Brain microvascular endothelial cell (primary cell): ENCODE results near the gene MFN2.

Experiments
- DNase-seq: peaks from one replicate; pipeline ENCODE4 v3.0.0-alpha.2; 2020
- H3K27ac ChIP-seq: fragments of 250-450 bp; sonication (Bioruptor Pico); 2 replicates; pipeline ENCODE4 v1.5.1; 2020; ENCODE audit warnings: mild to moderate bottlenecking, moderate library complexity
- H3K27me3 ChIP-seq: fragments of 250-450 bp; sonication (Bioruptor Pico); replicated peaks from 2 replicates; pipeline ENCODE4 v1.5.1; 2020; ENCODE audit warnings: mild to moderate bottlenecking
- H3K36me3 ChIP-seq: fragments of 250-450 bp; sonication (Bioruptor Pico); replicated peaks from 2 replicates; pipeline ENCODE4 v1.5.1; 2020; ENCODE audit warnings: mild to moderate bottlenecking
- H3K4me3 ChIP-seq: 2 replicates; pipeline ENCODE4 v1.5.1; 2011; ENCODE audit warnings: low read depth, mild to moderate bottlenecking, control low read depth, low read length, moderate library complexity
- in situ Hi-C: cut with HindIII; loops from 2 replicates; pipeline ENCODE4 v1.10.0; 2017; ENCODE audit warnings: low sequenced_read_pairs, low pct_ligation_motif_present
- TF ChIP-seq, protein P1 (sequence below): IDR thresholded peaks from 2 replicates; pipeline ENCODE4 v1.5.1; 2011; ENCODE audit warnings: low read depth, mild to moderate bottlenecking, moderate library complexity, low read length, control low read depth, inconsistent platforms; ENCODE audit errors: missing control alignments

MFN2 gene

DNA sequence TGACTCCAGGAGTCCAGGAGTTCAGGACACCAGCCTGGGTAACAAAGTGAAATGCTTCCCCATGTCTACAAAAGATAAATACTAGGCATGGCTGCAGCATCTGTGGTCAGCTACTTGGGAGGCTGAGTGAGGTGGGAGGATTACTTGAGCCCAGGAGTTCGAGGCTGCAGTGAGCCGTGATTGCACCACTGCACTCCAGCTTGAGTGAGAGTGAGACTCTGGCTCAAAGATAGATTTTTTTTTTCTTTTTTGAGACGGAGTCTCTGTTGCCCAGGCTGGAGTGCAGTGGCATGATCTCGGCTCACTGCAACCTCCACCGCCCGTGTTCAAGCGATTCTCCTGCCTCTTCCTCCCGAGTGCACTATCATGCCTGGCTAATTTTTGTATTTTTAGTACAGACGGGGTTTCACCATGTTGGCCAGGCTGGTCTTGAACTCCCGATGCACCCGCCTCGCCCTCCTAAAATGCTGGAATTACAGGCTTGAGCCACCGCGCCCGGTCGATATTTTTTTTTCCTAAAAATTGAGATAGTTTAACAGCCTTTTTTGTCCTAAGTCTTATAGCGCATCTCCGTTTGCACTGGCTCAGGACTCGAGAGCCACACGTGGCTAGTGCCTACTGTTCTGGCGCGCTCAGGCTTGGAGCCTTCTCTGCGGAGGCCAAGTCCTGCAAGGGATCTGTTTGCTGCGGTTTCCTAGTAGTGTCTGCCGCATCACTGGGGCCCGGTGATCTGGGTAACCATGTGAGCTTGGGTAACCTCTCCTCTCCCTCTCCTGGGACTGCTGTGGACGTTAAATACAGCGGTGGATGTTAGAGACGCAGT, 1.0 kb upstream of the MFN2 start:
- in situ Hi-C loops: no loop called here
- TF ChIP-seq, protein P1, sequence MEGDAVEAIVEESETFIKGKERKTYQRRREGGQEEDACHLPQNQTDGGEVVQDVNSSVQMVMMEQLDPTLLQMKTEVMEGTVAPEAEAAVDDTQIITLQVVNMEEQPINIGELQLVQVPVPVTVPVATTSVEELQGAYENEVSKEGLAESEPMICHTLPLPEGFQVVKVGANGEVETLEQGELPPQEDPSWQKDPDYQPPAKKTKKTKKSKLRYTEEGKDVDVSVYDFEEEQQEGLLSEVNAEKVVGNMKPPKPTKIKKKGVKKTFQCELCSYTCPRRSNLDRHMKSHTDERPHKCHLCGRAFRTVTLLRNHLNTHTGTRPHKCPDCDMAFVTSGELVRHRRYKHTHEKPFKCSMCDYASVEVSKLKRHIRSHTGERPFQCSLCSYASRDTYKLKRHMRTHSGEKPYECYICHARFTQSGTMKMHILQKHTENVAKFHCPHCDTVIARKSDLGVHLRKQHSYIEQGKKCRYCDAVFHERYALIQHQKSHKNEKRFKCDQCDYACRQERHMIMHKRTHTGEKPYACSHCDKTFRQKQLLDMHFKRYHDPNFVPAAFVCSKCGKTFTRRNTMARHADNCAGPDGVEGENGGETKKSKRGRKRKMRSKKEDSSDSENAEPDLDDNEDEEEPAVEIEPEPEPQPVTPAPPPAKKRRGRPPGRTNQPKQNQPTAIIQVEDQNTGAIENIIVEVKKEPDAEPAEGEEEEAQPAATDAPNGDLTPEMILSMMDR: no peak
- Histone ChIP-seq H3K27ac (peak overlapping the region; percentile 81), H3K4me3 (peak overlapping the region; percentile 90), H3K27me3 (no peaks in the 10 kb centered on the region), H3K36me3 (peaks cover 27% of the 10 kb centered on the region)
- DNase-seq: no peak

DNA sequence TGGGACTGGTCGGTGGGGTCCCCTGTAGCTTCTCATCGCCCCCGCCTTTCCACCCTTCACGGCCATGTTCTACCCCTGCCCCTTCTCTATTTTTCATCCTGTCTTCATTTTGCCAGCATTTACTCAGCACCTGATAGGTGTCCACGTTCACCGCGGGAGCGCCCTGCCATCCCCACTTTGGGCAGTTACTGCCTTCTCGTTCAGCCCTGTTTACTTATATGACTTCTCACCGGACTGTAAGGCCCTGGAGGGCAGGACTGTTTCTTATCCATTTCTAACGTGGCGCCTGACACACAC, 380 bp downstream of the MFN2 start:
- no peaks in the 10 kb centered on the region for H3K27me3 ChIP-seq
- peaks cover 23% of the 10 kb centered on the region for H3K36me3 ChIP-seq
- TF ChIP-seq, protein P1: no peak
- H3K27ac ChIP-seq: peak overlapping the region; percentile 81
- H3K4me3 ChIP-seq: peak overlapping the region; percentile 90
- in situ Hi-C loops: no loop called here
- no peak for DNase-seq

DNA sequence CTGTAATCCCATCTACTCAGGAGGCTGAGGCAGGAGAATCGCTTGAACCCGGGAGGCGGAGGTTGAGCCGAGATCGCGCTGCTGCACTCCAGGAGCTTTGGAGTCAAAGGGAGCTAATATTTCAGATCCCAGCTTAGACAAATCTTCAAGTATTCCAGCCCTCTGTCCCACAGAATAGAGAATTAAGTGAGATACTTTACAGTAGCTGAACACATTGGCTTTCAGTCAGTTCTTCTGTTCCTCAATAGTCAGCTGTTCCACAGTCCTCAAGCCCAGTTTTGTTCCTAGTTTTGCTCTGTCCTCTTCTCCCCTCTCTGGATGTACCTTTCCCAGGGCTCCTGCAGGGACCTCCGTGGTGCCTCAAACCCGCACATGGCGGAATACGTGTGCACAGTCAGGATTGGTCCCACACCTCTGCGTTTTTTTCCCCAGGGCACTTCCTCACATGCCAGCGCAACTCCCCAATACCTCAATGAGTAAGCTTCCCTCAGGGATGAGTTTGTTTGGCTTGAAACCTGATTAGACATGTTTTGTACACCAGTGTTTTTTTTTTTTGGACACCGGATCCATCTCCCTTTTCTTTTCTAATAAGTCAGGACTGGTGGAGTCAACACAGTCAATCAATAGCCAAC, 1.2 kb downstream of the MFN2 start:
- in situ Hi-C loops: no loop called here

DNA sequence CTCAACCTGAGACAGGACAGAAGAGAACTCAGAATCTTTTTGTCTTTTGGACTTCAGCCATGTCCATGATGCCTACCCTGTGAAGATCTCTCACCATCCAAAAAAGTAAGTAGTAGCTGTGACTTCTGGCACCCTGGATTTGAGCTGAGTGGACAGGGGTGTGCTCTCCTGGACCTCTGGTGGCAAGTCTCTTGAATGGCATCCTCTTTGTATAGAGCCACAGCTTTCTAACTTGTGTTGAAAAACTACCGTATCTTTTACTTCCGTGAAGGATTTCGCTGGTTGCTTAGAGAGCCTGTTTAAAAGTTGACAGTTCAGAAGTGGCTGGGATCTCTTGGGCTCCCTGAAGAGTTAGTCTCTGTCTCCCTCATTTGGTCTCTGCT, 1.8 kb downstream of the MFN2 start:
- TF ChIP-seq, protein P1: no peak
- peaks cover 18% of the 10 kb centered on the region for H3K36me3 ChIP-seq
- H3K27ac ChIP-seq: no peak overlapping the region
- peak; percentile 53 for DNase-seq
- in situ Hi-C loops: no loop called here
- no peak overlapping the region for H3K4me3 ChIP-seq
- H3K27me3 ChIP-seq: no peaks in the 10 kb centered on the region

More for the DNA sequence above, 1.2 kb downstream of the MFN2 start:
- Histone ChIP-seq H3K36me3 (peaks cover 18% of the 10 kb centered on the region), H3K27me3 (no peaks in the 10 kb centered on the region), H3K27ac (no peak overlapping the region), H3K4me3 (peak overlapping the region; percentile 90)
- TF ChIP-seq, protein P1: no peak
- DNase-seq: no peak

DNA sequence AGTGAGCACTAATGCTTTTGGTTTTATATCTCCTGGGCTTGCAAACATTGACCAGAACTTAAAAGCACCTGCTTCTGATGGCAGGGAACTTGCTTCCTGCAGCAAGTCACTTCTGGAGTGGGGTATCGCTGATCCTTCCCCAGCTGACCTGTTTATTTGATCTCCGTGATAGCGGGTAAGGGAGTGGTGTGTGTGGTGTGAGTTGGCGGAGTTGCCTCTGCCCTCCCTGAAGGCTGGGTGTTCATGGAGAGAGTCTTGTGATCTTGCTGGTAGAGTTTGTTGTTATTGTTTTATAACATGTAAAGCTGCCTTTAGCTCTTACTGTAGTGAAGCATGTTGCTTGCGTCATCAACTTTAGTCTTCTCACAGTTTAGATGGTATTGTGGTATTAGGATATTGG, 3.9 kb downstream of the MFN2 start:
- no peak for DNase-seq
- peaks cover 24% of the 10 kb centered on the region for H3K36me3 ChIP-seq
- no peaks in the 10 kb centered on the region for H3K27me3 ChIP-seq
- no peak overlapping the region for H3K27ac ChIP-seq
- TF ChIP-seq, protein P1: no peak
- in situ Hi-C loops: no loop called here
- no peak overlapping the region for H3K4me3 ChIP-seq
